ENCODE results near the gene DST. TPM values are rescaled to one million over a fixed set of nuclear protein-coding genes. Genes with fewer than 3 reads are reported as not detected.

The DST gene
- total and polyA plus RNA-seq, 2 of the 8 experiments (the other 6 are each of a cell fraction or from before 2014, with no cell fraction given): 49.4 to 116 TPM

GRCh38 chr6:56625356-56625755 lies 17.3 kb downstream of the DST start:
- no peak overlapping the region for H2AK5ac ChIP-seq (ENCODE audit: low read depth, low read length)
- no peak overlapping the region for H4K8ac ChIP-seq (ENCODE audit: extremely low read depth, insufficient read depth, low read length)
- 85% methylated on average over 6 of the region's 6 CpGs; no CpG with 5 or more reads in 1 of the 2 experiments for WGBS, 2 experiments (ENCODE audit: extremely low coverage in 1 of 2, insufficient coverage in 1 of 2, insufficient read length in 1 of 2, insufficient replicate concordance in 2 of 2, low coverage in 1 of 2, low lambda C conversion rate in 2 of 2, missing lambda C conversion rate in 1 of 2)
- CTCF ChIA-PET (ENCODE audit: partially characterized antibody): interaction anchor here (0.6 to 2.1 kb wide), 5 partner anchors 10 to 272 kb away, joined by 3 to 7 read pairs (median 3); no protein-coding TSS in a partner anchor
- H3K27ac ChIP-seq (ENCODE audit: low read depth, low read length): no peak overlapping the region
- H2BK20ac ChIP-seq (ENCODE audit: low read length): no peak overlapping the region
- H4K20me1 ChIP-seq (replicated peaks in 1 of 2; ENCODE audit: control insufficient read depth in 1 of 2, insufficient read depth in 2 of 2, low read length in 2 of 2): peaks cover 0 to 1% of the 10 kb centered on the region in 2 experiments
- H3K36me3 ChIP-seq (ENCODE audit: control insufficient read depth in 2 of 4, insufficient read depth in 4 of 4, low read length in 3 of 4): peaks cover 10 to 70% (median 25%) of the 10 kb centered on the region in 4 experiments
- no peak overlapping the region for H2AFZ ChIP-seq (ENCODE audit: low read length)
- no peak overlapping the region for H3K4me3 ChIP-seq (ENCODE audit: extremely low read depth in 1 of 4, insufficient read depth in 2 of 4, low read depth in 3 of 4, low read length in 4 of 4)
- no peaks in the 10 kb centered on the region for H3K27me3 ChIP-seq (replicated peaks in 1 of 4; ENCODE audit: control insufficient read depth in 3 of 4, extremely low read depth in 1 of 4, insufficient read depth in 3 of 4, low read length in 3 of 4)
- no peaks in the 10 kb centered on the region for H3K79me1 ChIP-seq (ENCODE audit: low read depth, low read length)
- H2BK120ac ChIP-seq (replicated peaks; ENCODE audit: low read depth, low read length): no peak overlapping the region
- H3K56ac ChIP-seq (replicated peaks; ENCODE audit: insufficient read length, low read depth, low read length): no peak overlapping the region
- no peak overlapping the region for H3K4ac ChIP-seq (replicated peaks; ENCODE audit: insufficient read length, low read depth, low read length)
- H2BK12ac ChIP-seq (ENCODE audit: low read depth, low read length): no peak overlapping the region
- POLR2A ChIA-PET (ENCODE audit: partially characterized antibody): no interaction called here
- no peak overlapping the region for H2BK15ac ChIP-seq (ENCODE audit: low read length)
- no peak overlapping the region for H2BK5ac ChIP-seq (ENCODE audit: low read depth, low read length)
- H3K79me2 ChIP-seq (ENCODE audit: control insufficient read depth in 1 of 2, insufficient read depth in 2 of 2, low read length in 2 of 2): no peaks in the 10 kb centered on the region
- H3K18ac ChIP-seq (ENCODE audit: extremely low read depth, low read length): no peak overlapping the region
- H3K14ac ChIP-seq (ENCODE audit: insufficient read length): no peak overlapping the region
- no peak overlapping the region for H3K4me2 ChIP-seq (ENCODE audit: insufficient read depth in 1 of 2, low read depth in 2 of 2, low read length in 2 of 2)
- H3K9ac ChIP-seq (replicated peaks in 1 of 4; ENCODE audit: extremely low read depth in 1 of 4, low read depth in 3 of 4, low read length in 3 of 4): no peak overlapping the region
- H3K9me3 ChIP-seq (ENCODE audit: insufficient read depth in 2 of 2, low read depth in 1 of 2, low read length in 1 of 2): no peaks in the 10 kb centered on the region
- H4K5ac ChIP-seq (ENCODE audit: insufficient read length, low read depth, low read length): no peak overlapping the region
- no peaks in the 10 kb centered on the region for H3K23me2 ChIP-seq (ENCODE audit: low read depth, low read length)
- FAIRE-seq: no peak
- H3K23ac ChIP-seq (ENCODE audit: insufficient read length): no peak overlapping the region
- TF ChIP-seq CREB1 (IDR thresholded peaks at IDR 0.05): no peak
- TF ChIP-seq KDM5A (IDR thresholded peaks at IDR 0.05; ENCODE audit: low read length): no peak
- TF ChIP-seq USF2 (IDR thresholded peaks at IDR 0.05; ENCODE audit: low read length): no peak
- no peak for TF ChIP-seq CTCF (IDR thresholded peaks at IDR 0.05; ENCODE audit: control extremely low read depth in 1 of 3, insufficient read depth in 1 of 3, low read depth in 1 of 3, low read length in 3 of 3)
- no peak for TF ChIP-seq HDAC2 (IDR thresholded peaks at IDR 0.05; ENCODE audit: borderline replicate concordance in 1 of 2, low read depth in 2 of 2, low read length in 2 of 2)
- no peak for TF ChIP-seq TEAD4 (IDR thresholded peaks at IDR 0.05; ENCODE audit: low read depth, low read length)
- no peak for TF ChIP-seq TCF12 (IDR thresholded peaks at IDR 0.05; ENCODE audit: low read depth, low read length)
- no peak for TF ChIP-seq CEBPB (IDR thresholded peaks at IDR 0.05; ENCODE audit: low read depth, low read length)
- H4K91ac ChIP-seq (replicated peaks; ENCODE audit: insufficient read length, low read length): no peak overlapping the region
- H3K4me1 ChIP-seq (replicated peaks in 1 of 4; ENCODE audit: control insufficient read depth in 3 of 4, insufficient read depth in 4 of 4, low read length in 3 of 4): no peaks in the 10 kb centered on the region
- no peak for DNase-seq (ENCODE audit: low read depth in 1 of 2, low spot score in 2 of 2)
